ENCODE measurements around the gene GNPTAB. TPM values are rescaled to one million over a fixed set of nuclear protein-coding genes. Genes with fewer than 3 reads are reported as not detected.
"Not testable (repeated sequence)": the region's sequence is repeated elsewhere in the genome, so short reads cannot be mapped to it uniquely, and the experiment has no call there.

The GNPTAB gene
- total RNA-seq, 1 donor from 2014 or later = 26.5 TPM

DNA sequence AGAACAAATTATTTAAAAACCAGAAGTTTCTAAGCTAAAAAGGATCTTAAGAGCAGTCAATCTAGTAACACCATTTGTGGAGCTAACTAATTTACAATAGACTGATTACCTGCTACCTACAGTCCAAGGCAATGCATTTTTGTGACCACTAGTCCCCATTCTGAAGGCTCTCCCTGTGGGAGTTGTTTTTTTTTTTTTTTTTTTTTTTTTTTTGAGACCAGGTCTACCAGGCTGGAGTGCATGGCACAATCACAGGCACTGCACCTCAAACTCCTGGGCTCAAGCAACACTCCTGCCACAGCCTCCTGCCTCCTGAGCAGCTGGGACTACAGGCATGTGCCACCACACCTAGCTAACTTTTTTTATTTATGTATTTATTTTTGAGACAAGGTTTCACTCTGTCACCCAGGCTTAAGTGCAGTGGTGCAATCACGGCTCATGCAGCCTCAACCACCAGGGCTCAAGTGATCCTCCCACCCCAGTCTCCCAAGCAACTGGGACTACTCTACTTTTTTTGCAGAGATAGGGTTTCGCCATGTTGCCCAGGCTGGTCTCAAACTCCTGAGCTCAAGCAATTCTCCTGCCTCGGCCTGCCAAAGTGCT, 3.9 kb downstream of the GNPTAB start:
- TF ChIP-seq, protein P1, sequence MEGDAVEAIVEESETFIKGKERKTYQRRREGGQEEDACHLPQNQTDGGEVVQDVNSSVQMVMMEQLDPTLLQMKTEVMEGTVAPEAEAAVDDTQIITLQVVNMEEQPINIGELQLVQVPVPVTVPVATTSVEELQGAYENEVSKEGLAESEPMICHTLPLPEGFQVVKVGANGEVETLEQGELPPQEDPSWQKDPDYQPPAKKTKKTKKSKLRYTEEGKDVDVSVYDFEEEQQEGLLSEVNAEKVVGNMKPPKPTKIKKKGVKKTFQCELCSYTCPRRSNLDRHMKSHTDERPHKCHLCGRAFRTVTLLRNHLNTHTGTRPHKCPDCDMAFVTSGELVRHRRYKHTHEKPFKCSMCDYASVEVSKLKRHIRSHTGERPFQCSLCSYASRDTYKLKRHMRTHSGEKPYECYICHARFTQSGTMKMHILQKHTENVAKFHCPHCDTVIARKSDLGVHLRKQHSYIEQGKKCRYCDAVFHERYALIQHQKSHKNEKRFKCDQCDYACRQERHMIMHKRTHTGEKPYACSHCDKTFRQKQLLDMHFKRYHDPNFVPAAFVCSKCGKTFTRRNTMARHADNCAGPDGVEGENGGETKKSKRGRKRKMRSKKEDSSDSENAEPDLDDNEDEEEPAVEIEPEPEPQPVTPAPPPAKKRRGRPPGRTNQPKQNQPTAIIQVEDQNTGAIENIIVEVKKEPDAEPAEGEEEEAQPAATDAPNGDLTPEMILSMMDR (IDR thresholded peaks at IDR 0.05; ENCODE audit: insufficient read depth, low read length, poor library complexity, severe bottlenecking) = no peak

DNA sequence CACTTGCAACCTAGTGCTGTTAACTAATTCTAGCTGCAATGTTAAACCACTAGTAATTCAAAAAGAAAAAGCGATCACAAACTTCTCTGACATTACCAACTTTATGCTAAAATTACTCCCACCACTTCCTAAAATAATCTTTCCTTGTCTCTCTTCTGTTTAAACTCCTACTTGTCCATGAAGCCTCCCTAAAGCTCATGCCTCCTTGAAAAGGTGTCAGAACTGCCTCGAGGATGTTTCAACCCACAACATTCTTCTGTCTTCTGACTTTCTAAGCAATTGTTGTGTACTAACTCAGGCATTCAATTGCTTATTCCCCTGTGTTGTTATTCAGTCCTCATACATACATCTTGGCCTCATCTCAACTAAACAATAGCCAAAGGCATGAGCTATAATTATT, 5.9 kb downstream of the GNPTAB start:
- DNase-seq (ENCODE audit: low read depth) = no peak
- H3K4me3 ChIP-seq (ENCODE audit: low read depth, low read length) = no peak overlapping the region
- TF ChIP-seq, protein P1 (IDR thresholded peaks at IDR 0.05; ENCODE audit: insufficient read depth, low read length, poor library complexity, severe bottlenecking) = no peak
- H3K27me3 ChIP-seq (ENCODE audit: control insufficient read depth, insufficient read depth, low read length) = no peaks in the 10 kb centered on the region
- H3K36me3 ChIP-seq (ENCODE audit: control insufficient read depth, insufficient read depth, low read length) = no peaks in the 10 kb centered on the region

More for the DNA sequence above, 3.9 kb downstream of the GNPTAB start:
- DNase-seq (ENCODE audit: low read depth) = no peak
- Histone ChIP-seq H3K36me3 (ENCODE audit: control insufficient read depth, insufficient read depth, low read length) (no peaks in the 10 kb centered on the region), H3K27me3 (ENCODE audit: control insufficient read depth, insufficient read depth, low read length) (no peaks in the 10 kb centered on the region), H3K4me3 (ENCODE audit: low read depth, low read length) (no peak overlapping the region)

DNA sequence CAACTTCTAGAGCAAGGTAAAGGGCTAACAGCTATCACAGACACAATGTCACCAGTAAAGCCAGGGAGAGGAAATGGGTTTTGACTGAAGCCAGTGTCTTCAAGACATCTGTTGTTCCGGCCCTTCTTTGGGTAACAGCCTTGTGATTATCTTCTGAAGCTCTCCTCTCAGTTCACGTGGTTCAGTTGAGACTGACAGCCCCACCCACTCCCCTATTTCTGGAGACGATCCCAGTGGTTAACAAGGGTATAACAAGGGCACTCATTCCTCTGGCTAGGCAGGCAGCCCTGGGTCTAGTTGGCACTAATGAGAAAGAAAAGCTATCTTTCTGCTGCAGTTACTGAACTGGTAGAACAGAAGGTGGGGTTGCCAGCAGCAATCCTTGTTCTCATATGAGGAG, 6.9 kb downstream of the GNPTAB start:
- DNase-seq (ENCODE audit: low read depth) = no peak
- TF ChIP-seq, protein P1 (IDR thresholded peaks at IDR 0.05; ENCODE audit: insufficient read depth, low read length, poor library complexity, severe bottlenecking) = peak; percentile 19
- no peaks in the 10 kb centered on the region for H3K36me3 ChIP-seq (ENCODE audit: control insufficient read depth, insufficient read depth, low read length)
- H3K27me3 ChIP-seq (ENCODE audit: control insufficient read depth, insufficient read depth, low read length) = no peaks in the 10 kb centered on the region
- H3K4me3 ChIP-seq (ENCODE audit: low read depth, low read length) = no peak overlapping the region

DNA sequence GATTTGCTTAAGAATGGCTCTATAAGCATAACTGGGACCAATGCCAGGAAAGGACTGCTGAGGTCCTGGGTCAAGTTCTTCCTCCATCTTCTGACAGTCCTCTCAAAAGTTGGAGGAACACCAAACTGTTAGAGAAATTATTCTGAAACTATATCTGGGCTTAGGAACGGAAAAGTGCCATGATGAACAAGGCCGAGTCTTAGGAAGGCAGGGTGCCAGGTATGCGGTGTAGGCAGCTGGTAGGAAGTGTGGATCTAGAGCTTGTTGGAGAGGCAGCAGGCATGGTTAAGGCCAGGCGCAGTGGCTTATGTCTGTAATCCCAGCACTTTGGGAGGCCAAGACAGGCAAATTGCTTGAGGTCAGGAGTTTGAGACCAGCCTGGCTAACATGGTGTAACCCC, 7.7 kb downstream of the GNPTAB start:
- TF ChIP-seq, protein P1 (IDR thresholded peaks at IDR 0.05; ENCODE audit: insufficient read depth, low read length, poor library complexity, severe bottlenecking) = no peak
- Histone ChIP-seq H3K36me3 (ENCODE audit: control insufficient read depth, insufficient read depth, low read length) (no peaks in the 10 kb centered on the region), H3K27me3 (ENCODE audit: control insufficient read depth, insufficient read depth, low read length) (no peaks in the 10 kb centered on the region), H3K4me3 (ENCODE audit: low read depth, low read length) (no peak overlapping the region)
- DNase-seq (ENCODE audit: low read depth) = no peak

DNA sequence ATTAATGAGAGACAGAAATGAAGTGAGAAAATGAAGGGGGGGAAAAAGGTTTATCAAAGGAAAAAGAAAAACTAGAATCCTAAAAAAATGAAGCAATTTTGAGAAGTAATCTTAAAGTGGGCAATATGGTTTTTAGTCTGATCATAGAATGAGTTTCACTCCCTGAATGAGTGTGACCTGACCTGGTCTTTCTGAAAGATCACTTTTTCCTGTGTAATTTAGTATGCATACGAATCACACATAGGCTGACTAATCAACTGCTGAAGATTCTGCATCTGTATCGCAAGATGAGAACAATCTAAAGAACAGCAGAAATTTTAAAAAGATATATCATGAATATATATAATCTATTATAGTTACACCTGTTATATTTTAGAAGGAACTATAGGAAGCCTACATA, 11.3 kb downstream of the GNPTAB start:
- TF ChIP-seq, protein P1 (IDR thresholded peaks at IDR 0.05; ENCODE audit: insufficient read depth, low read length, poor library complexity, severe bottlenecking) = no peak
- Histone ChIP-seq H3K27me3 (ENCODE audit: control insufficient read depth, insufficient read depth, low read length) (no peaks in the 10 kb centered on the region), H3K36me3 (ENCODE audit: control insufficient read depth, insufficient read depth, low read length) (no peaks in the 10 kb centered on the region), H3K4me3 (ENCODE audit: low read depth, low read length) (no peak overlapping the region)
- no peak for DNase-seq (ENCODE audit: low read depth)

DNA sequence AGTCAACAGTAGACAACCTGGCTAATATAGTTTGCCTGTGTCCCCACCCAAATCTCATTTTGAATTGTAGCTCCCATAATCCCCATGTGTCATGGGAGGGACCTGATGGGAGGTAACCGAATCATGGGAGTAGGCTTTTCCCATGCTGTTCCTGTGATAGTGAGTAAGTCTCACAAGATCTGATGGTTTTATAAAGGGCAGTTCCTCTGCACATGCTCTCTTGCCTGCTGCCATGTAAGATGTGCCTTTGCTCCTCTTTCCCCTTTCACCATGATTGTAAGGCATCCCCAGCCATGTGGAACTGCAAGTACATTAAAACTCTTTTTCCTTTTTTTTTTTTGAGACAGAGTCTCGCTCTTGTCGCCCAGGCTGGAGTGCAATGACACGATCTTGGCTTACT, 12.1 kb downstream of the GNPTAB start:
- H3K36me3 ChIP-seq (ENCODE audit: control insufficient read depth, insufficient read depth, low read length); DNase-seq (ENCODE audit: low read depth); H3K27me3 ChIP-seq (ENCODE audit: control insufficient read depth, insufficient read depth, low read length); H3K4me3 ChIP-seq (ENCODE audit: low read depth, low read length): not testable (repeated sequence)
